H1 (cell line): ENCODE results near the gene DBX2. TPM values are rescaled to one million over a fixed set of nuclear protein-coding genes. Genes with fewer than 3 reads are reported as not detected.

Experiments used
- CBX5 ChIP-seq: fragments of 300-800, 300-1000 bp; sonication (generic); IDR thresholded peaks from 2 replicates; pipeline ENCODE4 v1.7.1; 2016; ENCODE audit warnings: antibody characterized with exemption, low read length, low read depth
- CHD1 ChIP-seq: IDR thresholded peaks from 2 replicates; pipeline ENCODE4 v1.6.1; 2012; ENCODE audit warnings: low read depth, low read length, improper control_type of control experiment
- CHD7 ChIP-seq: fragments of 300-600 bp; sonication (generic); IDR thresholded peaks from 2 replicates; pipeline ENCODE4 v1.7.1; 2012; ENCODE audit warnings: low read length, moderate library complexity, mild to moderate bottlenecking, inconsistent platforms; ENCODE audit not compliant: insufficient replicate concordance
- JUND ChIP-seq: IDR thresholded peaks from 2 replicates; pipeline ENCODE4 v1.6.1; 2011; ENCODE audit warnings: mild to moderate bottlenecking, improper control_type of control experiment, low read length
- KDM1A ChIP-seq: fragments of 200-600, 300-600 bp; sonication (generic); IDR thresholded peaks from 2 replicates; pipeline ENCODE4 v1.7.1; 2016; ENCODE audit warnings: mild to moderate bottlenecking, low read length, borderline replicate concordance
- POLR2AphosphoS5 ChIP-seq: IDR thresholded peaks from 2 replicates; pipeline ENCODE4 v1.6.1; 2011; ENCODE audit warnings: low read depth, low read length
- RAD21 ChIP-seq, 2 experiments: IDR thresholded peaks in 1 of 2; conservative IDR thresholded peaks in 1 of 2; 2 replicates each; pipeline ENCODE4 v1.6.1; 2011; ENCODE audit warnings: low read depth in 2 of 2, low read length in 2 of 2, improper control_type of control experiment in 1 of 2, inconsistent platforms in 1 of 2, mild to moderate bottlenecking in 1 of 2, moderate library complexity in 1 of 2
- RFX5 ChIP-seq: IDR thresholded peaks from 2 replicates; pipeline ENCODE4 v1.6.1; 2011; ENCODE audit warnings: low read depth, low read length, improper control_type of control experiment, borderline replicate concordance
- SAP30 ChIP-seq: fragments of 300-600 bp; sonication (generic); IDR thresholded peaks from 2 replicates; pipeline ENCODE4 v1.7.1; 2012; ENCODE audit warnings: low read length, moderate library complexity, mild to moderate bottlenecking, inconsistent platforms; ENCODE audit not compliant: insufficient read depth, insufficient replicate concordance
- SIRT6 ChIP-seq: IDR thresholded peaks from one replicate; pipeline ENCODE4 v1.7.1; 2012; ENCODE audit warnings: low read length, inconsistent platforms
- SIX5 ChIP-seq: IDR thresholded peaks from 2 replicates; pipeline ENCODE4 v1.6.1; 2011; ENCODE audit warnings: mild to moderate bottlenecking, low read depth, low read length
- polyA plus RNA-seq, 7 experiments: library from polyadenylated mRNA; depleted of rRNA in 3 of 7; stranded (reverse) in 5 of 7; unstranded in 2 of 7; fragments of >200 nt in 5 of 7; fragments of 200-250 nt in 2 of 7; gene quantifications; 1 replicate in 5 of 7; 2 replicates in 1 of 7; 4 replicates in 1 of 7; pipeline versions ENCODE4 v1.2.1 to v1.2.3, GENCODE V29; 2011 to 2013; ENCODE audit warnings: missing spikeins in 2 of 7, mixed read lengths in 2 of 7
- total RNA-seq: library from RNA; stranded (reverse); fragmentation: NEBNext Ultra II Directional; extraction: Animal tissue kit (Norgen Biotek cat#: 25700); gene quantifications from 2 replicates; pipeline ENCODE4 v1.2.1, GENCODE V29; 2021

DBX2 gene
- total and polyA plus RNA-seq, 2 of the 8 experiments (the other 6 are each of a cell fraction or from before 2014, with no cell fraction given) = 0.06 TPM; not detected in 1

- TF ChIP-seq CHD7 (no peak), SIRT6 (no peak), RFX5 (no peak), SIX5 (no peak), POLR2AphosphoS5 (no peak), RAD21 (IDR thresholded peaks at IDR 0.05 in 1 of 2, conservative IDR thresholded peaks at IDR 0.05 in 1 of 2; ENCODE audit: low read depth in 2 of 2, low read length in 2 of 2) (no peak), JUND (no peak), SAP30 (no peak), CHD1 (no peak), CBX5 (no peak), KDM1A (no peak)
Measured at GRCh38 chr12:45060976-45061375, 10.1 kb upstream of the DBX2 start (continued).
